ENCODE data around the gene TSPAN2.
A peak's percentile ranks its signal among the peaks of the same experiment; 100 is the strongest.

Gene TSPAN2

GRCh38 chr1:115089420-115090185 lies at the start of gene TSPAN2:
TSPAN2 (minus strand) TSS chr1:115089503; CDS start chr1:115089432, 71 bp downstream.
- DNase-seq (ENCODE audit: low spot score): peak; percentile 85

GRCh38 chr1:115138973-115139372 lies 49.7 kb upstream of the TSPAN2 start:
- DNase-seq (ENCODE audit: low spot score): peak; percentile 85

DNA sequence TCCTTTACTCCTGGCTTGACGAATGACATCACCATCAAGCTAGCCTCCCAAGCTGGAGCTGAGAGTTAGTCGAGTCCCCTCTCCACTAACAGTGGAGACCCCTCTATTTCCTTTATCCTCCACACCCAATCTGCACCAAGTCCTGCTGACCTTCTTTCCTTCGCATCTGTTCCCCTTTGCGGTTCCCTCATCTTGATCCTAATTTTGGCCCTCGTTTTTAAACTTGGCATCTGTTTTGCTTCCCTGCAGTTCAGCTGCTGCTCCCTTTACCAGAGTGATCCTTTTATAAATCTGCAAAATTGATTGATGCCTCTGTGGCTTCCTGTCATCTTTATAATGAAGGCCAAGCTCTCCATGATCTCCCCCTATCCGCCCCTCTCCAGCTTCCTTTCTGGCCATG lies 49.0 kb upstream of the TSPAN2 start:
- DNase-seq (ENCODE audit: low spot score): no peak

- DNase-seq (ENCODE audit: low spot score): no peak
These were observed 47.9 kb upstream of the TSPAN2 start for GRCh38 chr1:115137191-115137590.

GRCh38 chr1:115136706-115137105 lies 47.4 kb upstream of the TSPAN2 start:
- DNase-seq (ENCODE audit: low spot score): no peak

DNA sequence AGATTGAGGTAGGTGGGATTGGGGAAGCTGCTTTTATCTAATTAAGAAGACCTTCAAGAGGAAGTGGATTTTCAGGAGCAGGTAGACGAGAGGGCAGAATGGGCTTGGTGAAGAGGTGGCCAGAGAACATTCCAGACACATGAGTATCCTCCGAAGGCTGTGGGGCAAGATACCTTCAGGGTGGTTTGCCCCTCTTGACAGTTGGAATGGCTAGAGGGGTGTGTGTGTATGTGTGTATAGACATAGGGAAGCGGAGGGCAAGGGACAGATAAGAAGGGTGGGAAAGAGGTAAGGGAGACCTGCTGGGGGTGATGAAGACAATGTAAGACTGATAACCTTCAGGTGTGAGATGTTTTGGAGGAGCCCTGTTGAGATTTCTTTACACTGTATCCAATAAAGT lies 46.8 kb upstream of the TSPAN2 start:
- DNase-seq (ENCODE audit: low spot score): no peak

DNA sequence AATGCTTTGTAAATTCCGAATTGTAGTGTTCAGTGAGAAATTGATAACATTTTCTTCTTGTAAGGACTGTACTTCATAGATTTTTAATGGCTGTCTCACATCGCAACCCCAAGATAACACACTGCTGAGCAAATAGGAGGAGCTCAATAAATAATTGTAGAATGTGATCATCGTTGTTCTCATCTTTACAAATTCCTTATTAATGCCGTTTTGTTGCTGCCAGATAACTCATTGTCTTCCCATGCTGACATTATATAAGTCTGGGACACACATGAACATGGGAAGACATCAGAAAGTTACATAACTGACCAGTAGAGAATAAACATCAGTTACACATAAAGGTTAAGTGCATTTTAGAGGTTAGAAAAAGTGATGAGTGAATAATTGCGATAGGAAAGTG lies 46.4 kb upstream of the TSPAN2 start:
- DNase-seq (ENCODE audit: low spot score): no peak

DNA sequence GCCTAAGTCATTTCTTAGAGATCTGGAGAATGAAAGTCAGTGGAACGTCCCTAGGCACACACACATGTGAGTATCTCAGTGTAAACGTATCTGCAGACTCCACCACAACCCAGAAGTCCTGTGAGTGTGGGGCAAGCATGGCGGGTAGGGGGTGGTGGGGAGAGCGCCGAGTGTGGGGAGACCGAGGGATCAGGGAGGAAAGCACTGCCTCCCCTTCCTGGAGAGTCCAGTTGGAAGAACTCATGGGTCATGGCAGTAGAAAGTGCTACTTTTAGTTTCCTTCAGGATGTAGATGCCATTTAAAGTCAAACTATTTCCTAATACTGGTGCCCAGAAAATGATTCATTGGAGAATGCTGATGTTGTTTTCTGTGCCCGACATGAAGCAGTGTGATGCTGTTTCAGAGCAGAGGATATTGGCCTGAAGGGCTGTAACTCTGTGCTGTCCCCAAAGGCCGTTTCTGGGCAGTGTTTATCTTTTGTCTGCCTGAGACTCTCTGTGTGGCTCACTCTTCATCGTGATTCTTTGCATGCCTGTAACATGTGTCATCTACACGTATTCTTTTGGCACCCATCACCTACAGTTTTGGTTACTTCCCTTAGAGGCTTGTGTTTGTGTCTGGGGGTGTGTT lies 45.7 kb upstream of the TSPAN2 start:
- no peak for DNase-seq (ENCODE audit: low spot score)

DNA sequence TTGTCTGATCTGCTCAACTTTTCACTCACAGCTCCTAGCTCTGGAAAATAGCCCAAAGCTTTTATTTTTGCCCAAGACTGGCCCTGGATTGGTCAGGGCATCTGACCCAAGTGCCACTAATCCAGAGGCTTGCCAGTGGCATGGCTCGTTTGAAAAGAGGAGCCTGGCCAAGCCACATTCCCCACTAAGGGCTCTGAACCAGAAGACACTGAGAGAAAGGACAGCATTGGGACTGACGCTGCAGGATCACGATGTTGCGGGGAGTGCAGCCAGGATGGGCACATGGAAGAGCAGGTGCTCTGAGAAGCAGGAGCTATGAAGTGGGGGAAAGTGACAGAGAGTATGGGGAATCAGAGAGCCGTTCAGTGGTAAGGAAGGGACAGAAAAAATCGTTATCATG lies 44.9 kb upstream of the TSPAN2 start:
- DNase-seq (ENCODE audit: low spot score): no peak

DNA sequence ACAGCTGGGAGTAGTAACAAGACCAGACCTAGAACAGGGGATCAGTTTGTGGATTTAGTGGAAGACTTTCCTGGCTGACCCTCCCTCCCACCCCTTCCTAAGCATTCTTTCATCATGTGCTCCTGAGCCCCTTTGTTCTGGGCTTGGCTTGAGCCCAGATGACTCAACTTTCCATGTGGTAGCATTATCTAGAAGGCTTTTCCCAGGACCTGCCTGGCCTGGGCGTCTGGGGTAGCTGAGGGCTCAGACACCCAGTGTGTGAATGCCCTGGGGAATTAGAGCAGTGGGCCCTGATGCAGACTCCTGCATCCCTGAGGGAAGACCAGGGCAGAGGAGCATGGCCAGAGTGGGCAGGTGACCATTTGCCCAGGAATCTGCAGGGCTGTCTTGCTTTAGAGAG lies 44.1 kb upstream of the TSPAN2 start:
- DNase-seq (ENCODE audit: low spot score): no peak

- no peak for DNase-seq (ENCODE audit: low spot score)
These were observed 41.5 kb upstream of the TSPAN2 start for GRCh38 chr1:115130786-115131185.

- no peak for DNase-seq (ENCODE audit: low spot score)
These were observed 39.9 kb upstream of the TSPAN2 start for GRCh38 chr1:115129071-115129640.

DNA sequence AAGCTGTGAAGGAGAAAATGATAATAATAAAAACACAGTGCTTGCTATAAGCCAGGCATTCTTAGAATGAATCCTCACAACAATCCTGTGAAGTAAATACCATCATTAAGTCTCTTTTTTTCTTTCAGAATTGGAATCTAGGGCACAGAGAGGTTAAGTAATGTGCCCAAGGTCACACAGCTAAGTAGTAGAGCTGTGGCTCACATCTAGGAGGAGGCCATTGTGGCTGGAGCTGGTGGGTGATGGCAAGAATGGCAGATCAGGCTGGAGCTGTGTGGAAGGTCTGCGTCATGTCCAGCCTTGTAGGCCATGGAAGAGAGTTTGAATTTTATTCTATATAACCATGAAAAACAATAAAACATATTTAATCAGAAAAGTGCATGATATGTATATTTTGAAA lies 38.2 kb upstream of the TSPAN2 start:
- no peak for DNase-seq (ENCODE audit: low spot score)

- no peak for DNase-seq (ENCODE audit: low spot score)
These were observed 37.2 kb upstream of the TSPAN2 start for GRCh38 chr1:115126516-115126915.

- no peak for DNase-seq (ENCODE audit: low spot score)
These were observed 33.8 kb upstream of the TSPAN2 start for GRCh38 chr1:115123116-115123515.

GRCh38 chr1:115121793-115122192 lies 32.5 kb upstream of the TSPAN2 start:
- no peak for DNase-seq (ENCODE audit: low spot score)

DNA sequence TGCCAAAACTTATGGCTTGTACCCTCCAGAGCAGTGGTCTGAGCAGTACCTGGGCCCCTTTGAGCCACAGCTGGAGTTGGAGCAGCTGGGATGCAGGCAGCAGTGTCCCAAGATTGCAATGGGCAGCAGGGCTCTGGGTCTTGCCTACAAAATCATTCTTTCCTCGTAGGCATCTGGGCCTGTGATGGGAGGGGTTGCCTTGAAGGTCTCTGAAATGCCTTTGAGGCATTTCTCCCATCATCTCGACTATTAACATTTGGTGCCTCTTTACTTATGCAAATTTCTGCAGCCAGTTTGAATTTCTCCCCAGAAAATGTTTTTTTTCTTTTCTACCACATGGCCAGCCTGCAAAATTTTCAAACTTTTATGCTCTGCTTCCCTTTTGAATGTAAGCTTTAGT lies 31.0 kb upstream of the TSPAN2 start:
- no peak for DNase-seq (ENCODE audit: low spot score)

DNA sequence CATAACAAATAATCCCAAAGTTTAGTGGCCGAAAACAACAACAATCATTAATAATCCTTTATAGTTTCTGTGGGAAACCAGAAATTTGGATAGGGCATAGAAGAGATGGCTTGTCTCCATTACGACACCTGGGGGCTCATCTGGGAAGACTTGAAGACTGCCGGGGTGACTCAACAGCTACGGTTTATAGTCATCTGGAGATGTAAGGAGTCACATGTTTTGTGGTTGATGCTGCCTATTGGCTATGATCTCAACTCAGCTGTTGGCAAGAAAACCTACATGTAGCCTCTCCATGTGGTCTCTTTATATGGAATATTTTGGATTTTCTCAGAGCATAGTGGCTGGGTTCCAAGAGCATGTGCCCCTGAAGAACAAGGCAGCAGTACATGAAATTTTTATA lies 29.3 kb upstream of the TSPAN2 start:
- DNase-seq (ENCODE audit: low spot score): no peak

DNA sequence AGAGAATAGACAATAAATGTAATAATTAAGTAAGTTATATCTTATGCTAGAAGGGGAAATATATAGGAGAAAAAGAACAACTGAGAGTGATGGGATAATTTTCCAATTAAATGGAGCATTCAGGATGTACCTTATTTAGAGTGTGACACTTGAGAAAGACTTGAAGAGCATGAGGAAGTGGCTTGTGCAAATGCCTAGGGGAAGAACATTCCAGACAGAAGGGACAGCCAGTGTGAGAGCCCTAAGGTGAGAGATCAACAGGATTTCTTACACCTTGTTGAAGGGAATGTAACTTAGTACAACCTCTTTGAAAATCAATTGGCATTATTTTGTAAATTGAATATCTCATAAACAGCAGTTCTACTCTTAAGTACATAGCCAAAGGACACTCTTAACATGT lies 28.8 kb upstream of the TSPAN2 start:
- DNase-seq (ENCODE audit: low spot score): no peak

GRCh38 chr1:115117298-115117697 lies 28.0 kb upstream of the TSPAN2 start:
- no peak for DNase-seq (ENCODE audit: low spot score)

DNA sequence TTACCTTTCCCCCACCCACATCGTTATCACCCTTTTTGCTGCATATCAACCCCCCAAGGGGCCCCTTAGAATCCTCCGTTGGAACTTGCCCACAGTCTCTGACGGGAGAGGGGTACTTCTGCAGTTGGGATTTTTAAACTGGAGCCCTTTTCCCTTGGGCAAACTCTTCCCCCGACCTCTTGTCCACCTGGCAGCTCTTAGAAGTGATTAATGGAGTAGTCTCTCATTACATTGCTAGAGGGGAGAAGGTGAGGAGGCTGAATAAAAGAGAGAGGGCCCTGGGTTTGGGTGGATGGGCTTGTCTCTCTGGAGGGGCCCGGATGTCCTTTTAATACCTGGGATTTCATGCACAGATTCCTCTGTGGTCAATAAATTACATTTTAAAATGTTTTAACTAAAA lies 27.2 kb upstream of the TSPAN2 start:
- DNase-seq (ENCODE audit: low spot score): no peak

DNA sequence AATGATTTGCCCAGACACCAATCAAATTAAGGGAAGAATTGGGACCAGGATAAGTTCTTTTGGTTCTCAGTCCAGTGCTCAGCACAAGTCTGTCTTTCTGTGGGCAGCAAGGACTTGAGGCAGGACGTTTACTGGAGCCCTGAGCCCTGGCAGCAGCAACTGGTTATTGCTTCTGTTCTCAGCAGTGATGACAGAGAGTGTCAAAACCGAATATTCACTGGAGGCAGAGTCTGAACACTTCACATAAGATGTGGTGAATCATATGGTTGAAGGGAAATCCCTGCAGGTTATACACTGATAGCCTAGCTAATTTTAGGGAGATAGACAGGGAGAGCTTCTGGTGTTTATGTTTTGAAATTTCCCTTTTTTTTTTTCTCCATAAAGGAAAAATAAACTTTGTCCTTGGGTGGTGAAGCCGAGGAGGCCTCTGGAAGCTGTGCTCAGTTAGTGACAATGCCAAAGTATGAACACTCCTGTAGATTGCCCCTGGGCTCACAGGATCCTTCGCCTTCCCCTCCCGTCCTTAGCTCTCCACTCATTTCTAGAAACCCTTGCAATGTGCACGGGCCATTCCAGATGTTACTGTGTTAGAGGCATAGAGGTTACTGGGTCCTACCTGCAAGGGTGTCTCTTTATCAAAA lies 26.3 kb upstream of the TSPAN2 start:
- DNase-seq (ENCODE audit: low spot score): no peak

GRCh38 chr1:115114308-115114707 lies 25.0 kb upstream of the TSPAN2 start:
- DNase-seq (ENCODE audit: low spot score): no peak
